HG02970 (cell line): Measurements from ENCODE around the gene ACER3.
"Not testable (repeated sequence)": the region's sequence is repeated elsewhere in the genome, so short reads cannot be mapped to it uniquely, and the experiment has no call there.

Experiments
- ATAC-seq: cut with Tn5 transposase; IDR thresholded peaks from one replicate; pipeline ENCODE4 v1.9.1; 2021; ENCODE audit warnings: mild to moderate bottlenecking, moderate library complexity, moderate number of reproducible peaks; ENCODE audit not compliant: unreplicated experiment, low FRiP score

The ACER3 gene

DNA sequence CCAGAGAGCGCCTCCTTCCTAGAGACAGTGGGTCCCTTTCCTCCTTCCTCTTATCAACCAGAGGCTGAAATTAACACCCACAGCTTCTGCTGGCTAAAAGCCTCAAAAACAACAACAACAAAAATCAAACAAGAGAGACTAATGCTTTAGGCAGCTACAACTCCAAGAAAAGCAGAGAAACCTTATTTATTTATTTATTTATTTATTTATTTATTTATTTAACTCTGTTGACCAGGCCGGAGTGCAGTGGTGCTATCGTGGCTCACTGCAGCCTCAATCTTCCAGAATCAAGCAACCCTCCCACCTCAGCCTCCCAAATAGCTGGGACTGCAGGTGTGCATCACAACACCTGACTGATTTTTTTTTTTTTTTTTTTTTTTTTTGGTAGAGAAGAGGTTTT is 170.9 kb downstream of the ACER3 start:
- ATAC-seq, result no peak

- no peak for ATAC-seq
Observed at GRCh38 chr11:77035039-77035438, 174.3 kb downstream of the ACER3 start.

- no peak for ATAC-seq
Observed at GRCh38 chr11:77035580-77035979, 174.9 kb downstream of the ACER3 start.

DNA sequence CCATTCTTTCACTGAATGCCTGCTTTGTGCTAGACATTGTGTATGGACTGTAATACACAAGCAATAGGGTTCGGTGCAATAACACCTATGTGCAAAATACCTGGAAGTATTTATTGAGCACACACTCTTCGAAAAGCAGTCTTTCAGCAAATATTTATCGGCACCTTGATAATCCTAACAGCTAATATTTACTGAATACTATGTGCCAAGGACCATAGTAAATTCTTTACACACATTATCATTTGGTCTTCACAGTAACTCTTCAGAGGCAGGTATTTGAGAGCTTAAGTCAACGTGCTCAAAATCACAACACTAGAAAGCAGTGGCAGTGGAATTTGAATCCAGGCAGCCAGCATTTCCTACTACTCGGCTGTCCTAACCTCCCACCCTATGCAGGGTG is 175.7 kb downstream of the ACER3 start:
- ATAC-seq, result no peak

DNA sequence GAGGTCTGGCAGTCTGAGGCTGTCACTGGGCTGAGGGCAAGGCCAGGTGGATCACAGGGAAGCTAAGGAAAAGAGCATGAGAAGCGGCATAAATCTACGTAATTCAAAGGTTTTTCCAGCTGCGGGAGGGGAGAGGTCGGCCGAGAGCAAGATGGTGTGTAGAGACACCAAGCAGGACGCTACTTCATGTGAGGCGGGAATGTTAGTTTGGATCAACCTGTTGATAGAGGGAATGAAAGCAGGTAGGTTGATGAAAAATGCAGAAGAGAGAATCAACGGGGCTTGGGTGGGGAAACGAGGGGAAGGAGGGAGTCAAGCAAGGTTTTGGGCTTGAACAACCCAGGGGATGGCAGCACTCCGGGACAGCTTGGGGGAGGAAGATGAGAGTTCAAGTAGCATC is 176.3 kb downstream of the ACER3 start:
- no peak for ATAC-seq

GRCh38 chr11:77038029-77038824 is 177.5 kb downstream of the ACER3 start:
- ATAC-seq, result no peak

- ATAC-seq, result no peak
Observed at GRCh38 chr11:77038825-77039326, 178.2 kb downstream of the ACER3 start.

GRCh38 chr11:77039491-77040400 is 179.0 kb downstream of the ACER3 start:
- no peak for ATAC-seq

GRCh38 chr11:77040401-77040777 is 179.7 kb downstream of the ACER3 start:
- no peak for ATAC-seq

DNA sequence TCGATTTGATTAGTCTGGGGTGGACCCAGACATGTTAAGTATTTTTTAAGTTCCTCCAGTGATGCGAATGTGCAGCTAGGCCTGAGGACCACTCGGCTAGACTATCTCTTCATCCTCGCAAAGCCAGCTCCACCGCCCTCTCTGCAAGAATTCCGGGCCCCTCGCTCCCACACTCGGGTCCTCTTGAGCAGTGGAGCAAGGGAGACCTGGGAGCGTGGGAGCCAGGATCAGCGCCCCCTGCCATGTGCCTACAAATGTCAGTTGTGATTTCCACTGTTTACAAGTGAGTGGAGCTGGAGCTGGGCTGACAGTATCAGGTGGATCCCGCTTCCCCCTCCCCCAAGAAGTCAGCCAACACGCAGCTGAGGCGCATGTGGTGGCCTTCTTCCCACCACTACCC is 180.2 kb downstream of the ACER3 start:
- ATAC-seq, result no peak

DNA sequence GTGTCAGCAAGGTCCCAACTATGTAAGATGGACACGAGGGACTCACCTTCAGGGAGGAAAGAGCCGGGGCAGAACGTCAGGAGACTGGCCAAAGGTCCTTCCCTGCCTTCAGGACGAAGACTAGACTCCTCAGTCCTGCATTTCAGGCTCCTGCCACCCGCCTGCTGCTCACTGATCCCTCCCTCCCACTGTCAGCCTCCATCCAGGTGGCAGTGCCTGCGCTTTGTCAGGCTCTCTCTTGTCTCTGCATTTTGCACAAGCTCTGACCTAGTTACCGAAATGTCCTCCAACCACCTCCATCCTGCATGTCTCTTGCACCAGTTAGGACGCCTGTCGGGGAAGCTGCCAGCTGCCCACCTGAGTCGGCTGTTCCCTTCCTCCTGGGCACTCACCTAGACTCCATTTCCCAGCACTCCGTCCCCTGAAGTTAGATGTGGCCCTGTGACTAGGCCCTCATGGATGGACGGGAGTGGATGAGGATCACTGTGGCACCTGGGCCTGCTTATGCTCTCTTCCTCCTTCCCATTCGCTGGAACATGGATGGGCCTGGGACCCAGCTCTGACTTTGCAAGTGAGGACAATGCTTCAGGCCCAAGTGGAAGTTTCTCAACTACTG is 181.5 kb downstream of the ACER3 start:
- ATAC-seq, result no peak

GRCh38 chr11:77044356-77044755 is 183.6 kb downstream of the ACER3 start:
- ATAC-seq, result no peak

GRCh38 chr11:77044886-77045285 is 184.2 kb downstream of the ACER3 start:
- no peak for ATAC-seq

GRCh38 chr11:77046060-77046501 is 185.4 kb downstream of the ACER3 start:
- no peak for ATAC-seq

DNA sequence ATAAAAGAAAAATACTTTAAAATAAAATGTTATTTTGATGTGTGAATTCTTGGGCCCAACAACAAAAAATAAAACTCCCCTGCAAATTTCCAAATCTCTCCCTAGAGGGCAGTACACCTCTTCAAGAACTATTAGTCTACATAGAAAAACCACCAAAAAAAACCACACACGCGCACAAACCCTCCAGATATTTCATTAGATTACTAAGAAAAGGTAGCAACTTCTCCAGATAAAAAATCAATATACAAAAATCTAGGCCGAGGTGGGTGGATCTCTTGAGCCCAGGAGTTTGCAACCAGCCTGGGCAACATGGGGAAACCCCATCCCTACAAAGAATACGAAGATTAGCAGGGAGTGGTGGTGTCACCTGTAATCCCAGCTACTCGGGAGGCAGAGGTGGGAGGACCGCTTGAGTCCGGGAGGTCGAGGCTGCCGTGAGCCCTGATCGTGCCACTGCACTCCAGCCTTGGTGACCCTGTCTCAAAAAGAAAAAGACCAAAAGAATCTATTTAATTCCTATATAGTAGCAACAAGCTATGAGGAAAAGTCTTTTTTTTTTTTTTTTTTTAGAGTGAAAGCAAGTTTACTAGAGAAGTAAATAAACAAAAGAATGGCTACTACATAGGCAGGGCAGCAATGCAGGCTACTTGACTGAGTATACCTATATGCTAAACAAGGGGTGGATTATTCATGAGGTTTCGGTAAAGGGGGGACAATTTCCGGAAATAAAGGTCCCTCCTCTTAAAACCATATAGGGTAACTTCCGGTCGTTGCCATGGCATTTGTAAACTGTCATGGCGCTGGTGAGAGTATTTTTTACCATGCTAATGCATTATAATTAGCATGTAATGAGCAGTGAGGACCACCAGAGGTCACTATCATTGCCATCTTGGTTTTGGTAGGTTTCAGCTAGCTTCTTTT is 186.5 kb downstream of the ACER3 start:
- peak; percentile 69 for ATAC-seq

DNA sequence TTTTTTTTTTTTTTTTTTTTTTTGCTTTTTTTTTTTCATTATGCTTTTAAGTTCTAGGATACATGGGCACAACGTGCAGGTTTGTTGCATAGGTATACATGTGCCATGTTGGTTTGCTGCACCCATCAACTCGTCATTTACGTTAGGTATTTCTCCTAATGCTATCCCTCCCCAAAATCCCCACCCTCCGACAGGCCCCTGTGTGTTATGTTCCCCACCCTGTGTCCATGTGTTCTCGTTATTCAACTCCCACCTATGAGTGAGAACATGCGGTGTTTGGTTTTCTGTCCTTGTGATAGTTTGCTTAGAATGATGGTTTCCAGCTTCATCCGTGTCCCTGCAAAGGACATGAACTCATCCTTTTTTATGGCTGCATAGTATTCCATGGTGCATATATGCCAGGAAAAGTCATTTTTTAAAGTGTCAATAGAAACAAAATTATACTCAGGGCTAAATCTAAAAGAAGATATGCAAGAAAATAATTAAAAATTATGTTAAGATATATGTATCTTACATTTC is 187.3 kb downstream of the ACER3 start:
- ATAC-seq, result not testable (repeated sequence)

- no peak for ATAC-seq
Observed at GRCh38 chr11:77049026-77049425, 188.3 kb downstream of the ACER3 start.

DNA sequence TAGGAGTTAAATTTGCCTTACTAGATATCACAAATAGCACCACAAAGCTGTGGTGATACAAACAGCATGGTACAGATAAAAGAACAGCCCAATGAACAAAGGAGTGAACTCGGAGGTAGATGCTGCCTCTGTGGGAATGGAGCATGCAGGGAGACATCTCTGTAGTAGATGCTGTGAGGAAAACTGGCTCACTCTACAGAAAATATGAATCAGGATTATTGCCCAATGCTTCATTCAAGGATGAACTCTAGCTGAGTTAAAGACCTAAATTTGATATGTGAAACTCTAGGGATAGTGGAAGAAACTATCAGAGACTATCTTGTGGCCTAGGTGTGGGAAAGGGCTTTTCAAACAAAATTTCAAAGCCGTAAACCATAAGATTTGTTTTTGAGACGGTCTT is 190.8 kb downstream of the ACER3 start:
- ATAC-seq, result no peak

- no peak for ATAC-seq
Observed at GRCh38 chr11:77052518-77052917, 191.8 kb downstream of the ACER3 start.
